Caco-2 (cell line): ENCODE results near the gene RALGPS1. TPM values are rescaled to one million over a fixed set of nuclear protein-coding genes. Genes with fewer than 3 reads are reported as not detected.

ENCODE experiments used
- BruUV-seq: library from RNA; stranded (reverse); fragments of 400-500 nt; replicated peaks from 2 replicates; lab custom pipeline; 2021; lab: Mats Ljungman, UMichigan
- CTCF ChIA-PET: fragments of 300-600 bp; sonication (Branson Sonifier 250); formaldehyde crosslinking; loops from one replicate; lab custom pipeline; 2022; ENCODE audit warnings: antibody characterized with exemption; lab: Charles Lee
- POLR2A ChIA-PET: fragments of 300-600 bp; sonication (Branson Sonifier 250); formaldehyde crosslinking; loops from one replicate; lab custom pipeline; 2022; ENCODE audit warnings: antibody characterized with exemption; lab: Charles Lee
- DNase-seq, 2 experiments: peaks; one replicate each; pipeline versions ENCODE4 v3.0.0 to v3.0.0-alpha.2; 2020 to 2022
- H3K27me3 ChIP-seq: replicated peaks from 2 replicates; pipeline ENCODE4 v1.6.0; 2011; ENCODE audit warnings: low read length; ENCODE audit not compliant: control insufficient read depth, insufficient read depth
- H3K36me3 ChIP-seq: 2 replicates; pipeline ENCODE4 v1.5.1; 2011; ENCODE audit warnings: low read length; ENCODE audit not compliant: control insufficient read depth, insufficient read depth
- H3K4me1 ChIP-seq: fragments of 250-450 bp; sonication (Bioruptor Pico); 2 replicates; pipeline ENCODE4 v1.5.1; 2020; ENCODE audit warnings: mild to moderate bottlenecking
- H3K4me3 ChIP-seq: 2 replicates; pipeline ENCODE4 v1.5.1; 2011; ENCODE audit warnings: low read depth, mild to moderate bottlenecking, control low read depth, low read length
- H3K9me3 ChIP-seq: fragments of 250-450 bp; sonication (Bioruptor Pico); 2 replicates; pipeline ENCODE4 v1.5.1; 2020; ENCODE audit warnings: mild to moderate bottlenecking, moderate library complexity
- H3K27ac Mint-ChIP-seq: one replicate; pipeline ENCODE4 v1.8.0; 2022; ENCODE audit warnings: mixed read lengths; ENCODE audit not compliant: unreplicated experiment
- H3K27me3 Mint-ChIP-seq: one replicate; pipeline ENCODE4 v1.8.0; 2022; ENCODE audit warnings: mixed read lengths; ENCODE audit not compliant: insufficient read depth, unreplicated experiment
- H3K36me3 Mint-ChIP-seq: one replicate; pipeline ENCODE4 v1.8.0; 2022; ENCODE audit warnings: mild to moderate bottlenecking, mixed read lengths; ENCODE audit not compliant: insufficient read depth, unreplicated experiment
- H3K4me1 Mint-ChIP-seq: one replicate; pipeline ENCODE4 v1.8.0; 2022; ENCODE audit warnings: low read depth, mixed read lengths; ENCODE audit not compliant: unreplicated experiment
- H3K4me3 Mint-ChIP-seq: one replicate; pipeline ENCODE4 v1.8.0; 2022; ENCODE audit warnings: mild to moderate bottlenecking, moderate library complexity, mixed read lengths; ENCODE audit not compliant: unreplicated experiment
- H3K9me3 Mint-ChIP-seq: one replicate; pipeline ENCODE4 v1.8.0; 2022; ENCODE audit warnings: mixed read lengths; ENCODE audit not compliant: unreplicated experiment
- CTCF ChIP-seq, 2 experiments: fragments of 200-600 bp in 1 of 2; IDR thresholded peaks; 1 replicate in 1 of 2; 2 replicates in 1 of 2; pipeline versions ENCODE4 v1.5.1 to v1.8.0; 2011 to 2022; ENCODE audit warnings: antibody characterized with exemption in 1 of 2, control low read depth in 1 of 2, inconsistent platforms in 1 of 2, low read depth in 1 of 2, low read length in 1 of 2, mild to moderate bottlenecking in 1 of 2, moderate library complexity in 1 of 2; ENCODE audit not compliant: insufficient read depth in 1 of 2, severe bottlenecking in 1 of 2, unreplicated experiment in 1 of 2
- intact Hi-C: fragments of 100-400 bp; cut with micrococcal nuclease; formaldehyde crosslinking; loops from one replicate; pipeline ENCODE4 v1.10.0; 2022; ENCODE audit not compliant: unreplicated experiment
- total RNA-seq: library from RNA; stranded (reverse); gene quantifications from 2 replicates; pipeline ENCODE4 v1.2.3, GENCODE V29; 2022

The RALGPS1 gene
- total RNA-seq, 1 experiment from 2014 or later: 41.5 TPM

GRCh38 chr9:127081250-127082185 is 166.9 kb downstream of the RALGPS1 start:
- intact Hi-C loops: no loop called here
- no peak for TF ChIP-seq CTCF (IDR thresholded peaks at IDR 0.05; ENCODE audit: insufficient read depth in 1 of 2, low read depth in 1 of 2, low read length in 1 of 2, severe bottlenecking in 1 of 2, unreplicated experiment in 1 of 2)

GRCh38 chr9:127083138-127083980 is 168.8 kb downstream of the RALGPS1 start:
- Mint-ChIP-seq H3K36me3 (peaks cover 17% of the 10 kb centered on the region), H3K4me1 (peaks cover 13% of the 10 kb centered on the region), H3K4me3 (no peak overlapping the region), H3K27me3 (no peaks in the 10 kb centered on the region), H3K9me3 (no peaks in the 10 kb centered on the region), H3K27ac (peak overlapping the region; percentile 62)
- TF ChIP-seq CTCF (IDR thresholded peaks at IDR 0.05; ENCODE audit: insufficient read depth in 1 of 2, low read depth in 1 of 2, low read length in 1 of 2, severe bottlenecking in 1 of 2, unreplicated experiment in 1 of 2): no peak
- intact Hi-C loops: no loop called here
- H3K27me3 ChIP-seq: no peaks in the 10 kb centered on the region
- POLR2A ChIA-PET: no interaction called here
- BruUV-seq: no TSS peak
- peaks cover 26% of the 10 kb centered on the region for H3K4me1 ChIP-seq
- no peak for DNase-seq
- H3K9me3 ChIP-seq: no peaks in the 10 kb centered on the region
- peaks cover 2% of the 10 kb centered on the region for H3K36me3 ChIP-seq
- H3K4me3 ChIP-seq: no peak overlapping the region
- CTCF ChIA-PET: interaction anchor here (1.4 kb wide), 1 partner anchor 144 kb away, joined by 3 read pairs; no protein-coding TSS in a partner anchor

More at GRCh38 chr9:127081250-127082185, 166.9 kb downstream of the RALGPS1 start:
- DNase-seq: no peak
- no TSS peak for BruUV-seq
- ChIA-PET CTCF (no interaction called here), POLR2A (no interaction called here)
- Mint-ChIP-seq H3K9me3 (no peaks in the 10 kb centered on the region), H3K27me3 (no peaks in the 10 kb centered on the region), H3K36me3 (peaks cover 12% of the 10 kb centered on the region), H3K4me3 (no peak overlapping the region), H3K4me1 (peaks cover 30% of the 10 kb centered on the region), H3K27ac (no peak overlapping the region)
- peaks cover 40% of the 10 kb centered on the region for H3K4me1 ChIP-seq
- no peak overlapping the region for H3K4me3 ChIP-seq
- no peaks in the 10 kb centered on the region; the same call in 1 of the 2 replicates for H3K9me3 ChIP-seq
- peaks cover 2% of the 10 kb centered on the region; the same call in 1 of the 2 replicates for H3K36me3 ChIP-seq
- H3K27me3 ChIP-seq: no peaks in the 10 kb centered on the region
